GM21619 (cell line): ENCODE results near the gene GALP.
"Not testable (repeated sequence)": the region's sequence is repeated elsewhere in the genome, so short reads cannot be mapped to it uniquely, and the experiment has no call there.

Experiments used
- ATAC-seq: cut with Tn5 transposase; IDR thresholded peaks from one replicate; pipeline ENCODE4 v1.9.1; 2021; ENCODE audit not compliant: unreplicated experiment

The GALP gene

DNA sequence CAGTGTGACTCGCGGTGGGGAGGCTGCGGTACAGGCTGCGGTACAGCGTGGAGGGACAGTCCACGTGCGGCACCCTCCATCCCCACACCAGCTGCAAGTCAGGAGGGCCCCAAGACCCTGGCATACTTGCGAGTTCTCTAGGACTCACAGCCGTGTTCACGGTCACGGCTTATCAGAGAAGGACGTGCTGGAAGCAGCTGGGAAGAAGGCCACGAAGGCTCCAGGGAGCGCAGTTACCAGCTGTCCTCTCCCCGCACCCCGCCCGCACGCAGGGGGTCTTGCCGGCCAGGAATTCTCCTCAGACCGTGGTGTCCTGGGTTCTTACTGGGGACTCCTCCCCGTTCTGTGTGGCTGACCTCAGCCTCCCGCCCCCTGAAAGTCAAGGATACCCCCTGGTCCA, 28.5 kb upstream of the GALP start:
- no peak for ATAC-seq

DNA sequence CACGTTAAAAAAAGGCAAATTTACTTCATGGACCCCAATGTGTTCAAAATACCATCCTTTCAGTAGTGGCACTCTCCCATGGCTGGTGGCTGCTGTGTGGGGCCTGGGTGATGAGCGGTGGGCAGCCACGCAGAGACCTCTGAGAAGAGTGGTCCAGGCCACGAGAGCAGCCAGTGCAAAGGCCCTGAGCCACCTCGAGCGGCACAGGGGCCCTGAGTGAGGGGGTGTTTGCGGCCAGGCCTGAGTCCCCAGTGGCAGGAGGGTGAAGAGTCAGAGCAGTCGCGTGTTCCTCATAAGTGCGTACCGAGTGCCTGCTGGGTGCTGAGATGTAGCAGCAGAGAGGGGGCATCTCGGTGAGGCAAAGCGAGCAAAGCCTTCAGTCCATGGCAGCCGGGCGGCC, 27.7 kb upstream of the GALP start:
- no peak for ATAC-seq

DNA sequence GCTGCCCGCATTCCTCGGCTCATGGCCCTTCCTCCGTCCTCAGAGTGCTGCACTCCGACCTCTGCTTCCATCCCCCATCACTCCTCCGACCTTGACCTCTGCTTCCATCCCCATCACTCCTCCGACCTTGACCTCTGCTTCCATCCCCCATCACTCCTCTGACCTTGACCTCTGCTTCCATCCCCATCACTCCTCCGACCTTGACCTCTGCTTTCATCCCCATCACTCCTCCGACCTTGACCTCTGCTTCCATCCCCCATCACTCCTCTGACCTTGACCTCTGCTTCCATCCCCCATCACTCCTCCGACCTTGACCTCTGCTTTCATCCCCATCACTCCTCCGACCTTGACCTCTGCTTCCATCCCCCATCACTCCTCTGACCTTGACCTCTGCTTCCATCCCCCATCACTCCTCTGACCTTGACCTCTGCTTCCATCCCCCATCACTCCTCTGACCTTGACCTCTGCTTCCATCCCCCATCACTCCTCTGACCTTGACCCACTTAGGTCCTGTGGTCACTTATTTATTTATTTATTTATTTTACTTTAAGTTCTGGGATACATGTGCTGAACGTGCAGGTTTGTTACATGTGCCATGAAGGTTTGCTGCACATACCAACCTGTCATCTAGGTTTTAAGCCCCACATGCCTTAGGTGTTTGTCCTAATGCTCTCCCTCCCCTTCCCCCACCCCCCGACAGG, 26.7 kb upstream of the GALP start:
- ATAC-seq: not testable (repeated sequence)

DNA sequence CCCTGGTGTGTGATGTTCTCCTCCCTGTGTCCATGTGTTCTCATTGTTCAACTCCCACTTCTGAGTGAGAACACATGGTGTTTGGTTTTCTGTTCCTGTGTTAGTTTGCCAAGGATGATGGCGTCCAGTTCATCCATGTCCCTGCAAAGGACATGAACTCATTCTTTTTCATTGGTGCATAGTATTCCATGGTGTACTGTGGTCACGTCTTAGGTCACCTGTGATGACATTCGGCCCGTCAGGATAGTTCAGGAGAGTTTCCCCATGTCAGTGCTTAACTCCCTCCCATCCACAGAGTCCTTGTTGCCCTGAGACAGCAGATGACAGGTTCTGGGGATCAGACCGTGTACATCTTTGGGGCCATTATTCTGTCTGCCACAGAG, 26.2 kb upstream of the GALP start:
- ATAC-seq: no peak

DNA sequence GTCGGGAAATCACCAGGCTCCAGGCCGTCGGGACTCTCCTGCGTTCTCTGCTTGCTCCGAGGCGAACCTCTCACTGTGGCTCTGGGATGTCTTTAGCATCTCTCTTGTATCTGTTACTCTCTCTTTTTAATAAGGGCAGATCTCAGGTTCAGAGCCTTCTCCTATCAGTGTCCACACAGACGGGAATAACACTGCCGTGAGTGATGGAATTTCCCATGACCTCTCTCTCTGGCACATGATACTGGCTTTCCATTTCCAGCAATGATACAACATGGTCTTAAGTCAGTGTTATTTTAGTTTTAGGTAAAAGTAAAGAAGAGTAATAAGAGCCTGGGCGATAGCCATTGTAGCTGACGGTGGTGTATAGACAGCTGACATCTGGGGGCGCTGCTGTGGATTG, 25.4 kb upstream of the GALP start:
- no peak for ATAC-seq

DNA sequence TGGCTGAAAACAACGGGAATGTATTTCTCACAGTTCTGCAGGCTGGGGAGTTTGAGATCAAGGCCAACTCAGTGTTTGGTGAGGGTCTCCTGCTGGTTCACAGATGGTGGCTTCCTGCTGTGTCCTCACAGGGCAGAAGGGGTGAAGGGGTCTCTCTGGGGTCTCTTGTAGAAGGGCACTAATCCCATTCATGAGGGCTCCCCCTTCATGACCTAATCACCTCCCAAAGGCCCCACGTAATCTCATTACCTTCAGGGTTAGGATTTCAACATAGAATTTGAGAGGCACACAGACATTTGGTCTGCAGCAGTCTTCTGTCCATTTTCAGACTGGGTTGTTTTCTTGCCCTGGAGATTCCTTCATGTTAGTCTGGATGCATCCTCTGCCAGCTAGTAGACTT, 23.2 kb upstream of the GALP start:
- no peak for ATAC-seq

DNA sequence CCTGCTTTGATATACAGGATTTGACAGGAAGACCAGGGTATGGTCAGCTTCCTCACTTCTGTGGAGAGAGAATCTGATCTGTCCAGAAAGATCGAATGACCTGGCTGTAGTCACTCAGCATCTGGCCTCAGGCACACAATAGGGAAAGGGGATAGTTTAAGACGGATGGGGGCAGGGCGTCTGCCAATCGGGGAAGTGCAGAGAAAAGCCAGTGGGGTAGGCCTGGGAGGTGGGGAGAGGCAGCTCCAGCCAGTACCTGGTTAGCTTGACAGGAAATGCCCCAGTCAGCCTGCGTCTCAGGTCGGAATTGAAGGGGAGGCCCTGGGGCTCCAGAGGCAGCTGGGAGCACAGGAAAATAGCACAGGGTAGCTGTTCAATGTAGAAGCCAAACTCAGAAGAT, 22.3 kb upstream of the GALP start:
- no peak for ATAC-seq

DNA sequence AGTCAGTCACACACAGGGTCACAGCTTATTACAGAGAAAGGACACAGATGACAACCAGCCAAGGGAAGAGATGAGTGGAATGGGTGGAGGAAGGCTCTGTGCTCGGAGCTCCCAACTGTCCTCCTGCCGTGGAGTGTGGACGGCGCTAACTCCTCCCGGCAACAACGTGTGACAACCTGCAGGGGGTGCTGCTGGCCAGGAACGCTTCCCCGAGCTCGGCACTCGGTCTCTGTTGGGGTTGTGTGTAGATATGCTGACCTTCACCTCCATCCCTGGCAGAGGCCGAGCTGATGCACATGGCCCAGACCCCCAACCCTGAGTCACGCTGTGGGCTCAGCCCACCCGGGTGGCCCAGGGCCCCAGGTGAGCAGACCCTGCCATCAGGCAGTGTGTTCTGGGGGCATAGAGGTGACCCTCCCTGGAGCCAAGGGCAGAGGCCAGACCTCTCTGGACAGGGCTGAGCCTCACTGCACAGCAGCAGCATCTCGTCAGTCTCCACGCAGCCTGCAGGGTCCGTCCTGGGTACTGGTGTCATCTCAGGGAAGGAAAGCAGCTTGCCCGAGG, 20.6 kb upstream of the GALP start:
- ATAC-seq: no peak

DNA sequence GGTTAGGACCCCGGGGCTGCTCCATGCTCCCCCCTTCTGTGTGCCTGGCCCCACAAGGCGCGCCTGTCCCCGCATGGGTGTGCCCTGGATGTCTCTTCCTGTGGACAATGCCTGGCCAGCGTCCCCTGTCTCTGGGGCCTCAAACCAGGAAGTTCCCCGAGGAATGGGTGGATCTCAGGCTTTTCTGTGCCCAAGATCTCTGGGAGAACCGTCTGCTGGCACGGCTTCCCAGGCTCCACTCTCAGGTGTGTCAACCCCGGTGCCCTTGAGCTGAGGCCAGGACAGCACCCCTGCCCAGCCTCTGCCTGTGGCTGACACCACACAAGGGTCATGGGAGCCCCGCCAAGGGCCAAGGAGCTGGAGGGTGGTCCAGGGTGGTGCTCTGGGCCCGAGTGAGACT, 19.0 kb upstream of the GALP start:
- no peak for ATAC-seq

DNA sequence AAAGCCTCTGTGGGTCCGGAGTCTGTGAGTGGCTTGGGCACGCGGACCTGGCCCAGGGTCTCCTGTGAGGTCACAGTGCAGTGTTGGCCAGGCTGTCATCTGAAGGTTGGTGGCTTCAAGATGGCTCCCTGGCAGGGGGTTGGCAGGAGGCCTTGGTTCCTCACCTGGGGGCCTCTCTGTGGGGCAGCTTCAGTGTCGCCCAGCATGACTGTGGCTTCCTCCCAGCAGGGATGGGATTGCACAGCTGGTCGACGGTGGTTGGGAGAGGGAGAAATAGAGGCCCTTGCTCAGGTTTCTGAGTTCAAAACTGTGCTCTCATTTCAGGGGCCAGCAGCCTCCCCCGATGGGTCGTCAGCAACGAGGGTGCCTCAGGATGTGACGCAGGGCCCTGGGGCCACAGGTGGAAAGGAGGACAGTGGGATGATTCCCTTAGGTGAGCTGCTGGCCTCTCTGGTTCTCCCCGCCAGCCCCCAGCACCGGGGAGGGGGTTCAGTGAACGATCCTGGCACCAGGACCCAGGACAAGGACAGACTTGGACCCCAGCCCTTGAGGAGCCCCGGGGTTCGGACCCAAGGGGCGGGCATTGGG, 17.5 kb upstream of the GALP start:
- ATAC-seq: no peak

DNA sequence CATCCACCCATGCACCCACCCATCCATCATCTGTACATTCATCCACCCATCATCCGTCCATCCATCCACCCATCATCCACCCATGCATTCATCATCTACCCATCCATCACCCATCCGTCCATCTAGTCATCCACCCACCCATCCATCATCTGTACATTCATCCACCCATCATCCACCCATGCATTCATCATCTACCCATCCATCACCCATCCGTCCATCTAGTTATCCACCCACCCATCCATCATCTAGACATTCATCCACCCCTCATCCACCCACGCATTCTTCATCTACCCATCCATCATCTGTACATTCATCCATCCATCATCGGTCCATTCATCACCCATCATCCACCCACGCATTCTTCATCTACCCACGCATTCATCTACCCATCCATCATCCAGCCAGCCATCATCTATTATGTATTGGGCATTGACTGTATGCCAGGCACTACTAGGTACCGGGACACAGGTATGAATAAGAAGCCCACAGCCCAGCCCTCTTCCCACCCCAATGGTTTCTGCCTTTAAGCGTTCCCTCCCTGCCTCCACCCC, 16.7 kb upstream of the GALP start:
- no peak for ATAC-seq

DNA sequence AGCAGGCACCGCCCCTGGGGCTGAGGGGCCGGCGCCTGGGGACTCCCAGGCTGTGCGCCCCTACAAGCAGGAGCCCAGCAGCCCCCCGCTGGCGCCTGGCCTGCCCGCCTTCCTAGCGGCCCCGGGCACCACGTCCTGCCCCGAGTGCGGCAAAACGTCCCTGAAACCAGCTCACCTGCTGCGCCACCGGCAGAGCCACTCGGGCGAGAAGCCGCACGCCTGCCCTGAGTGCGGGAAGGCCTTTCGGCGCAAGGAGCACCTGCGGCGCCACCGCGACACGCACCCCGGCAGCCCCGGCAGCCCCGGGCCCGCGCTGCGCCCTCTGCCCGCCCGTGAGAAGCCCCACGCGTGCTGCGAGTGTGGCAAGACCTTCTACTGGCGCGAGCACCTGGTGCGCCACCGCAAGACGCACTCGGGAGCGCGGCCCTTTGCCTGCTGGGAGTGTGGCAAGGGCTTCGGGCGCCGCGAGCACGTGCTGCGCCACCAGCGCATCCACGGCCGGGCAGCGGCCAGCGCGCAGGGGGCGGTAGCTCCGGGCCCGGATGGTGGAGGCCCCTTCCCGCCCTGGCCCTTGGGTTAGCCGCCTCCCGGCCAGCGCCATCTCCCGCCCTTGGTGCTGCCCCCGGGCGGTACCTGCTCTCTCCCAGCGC, 16.1 kb upstream of the GALP start:
- no peak for ATAC-seq

DNA sequence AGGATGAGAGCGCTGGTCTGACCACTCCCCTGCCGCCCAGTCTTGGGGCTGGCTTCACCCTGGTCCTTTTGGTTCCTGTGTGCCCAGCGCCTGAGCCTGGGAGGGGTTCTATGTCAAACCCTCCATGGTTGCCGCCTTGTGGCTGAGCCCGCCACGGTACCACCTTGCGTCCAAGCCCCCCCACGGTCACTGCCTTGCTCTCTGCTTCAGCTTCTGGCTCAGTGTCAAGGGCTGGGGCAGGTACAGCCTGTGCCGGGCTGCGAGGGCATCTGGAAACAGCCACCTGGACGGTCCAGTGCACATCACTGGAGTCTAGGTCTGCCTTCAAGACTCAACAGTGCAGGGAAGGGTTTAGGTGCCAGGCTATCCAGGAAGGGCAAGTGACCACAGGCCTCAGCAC, 14.3 kb upstream of the GALP start:
- no peak for ATAC-seq

DNA sequence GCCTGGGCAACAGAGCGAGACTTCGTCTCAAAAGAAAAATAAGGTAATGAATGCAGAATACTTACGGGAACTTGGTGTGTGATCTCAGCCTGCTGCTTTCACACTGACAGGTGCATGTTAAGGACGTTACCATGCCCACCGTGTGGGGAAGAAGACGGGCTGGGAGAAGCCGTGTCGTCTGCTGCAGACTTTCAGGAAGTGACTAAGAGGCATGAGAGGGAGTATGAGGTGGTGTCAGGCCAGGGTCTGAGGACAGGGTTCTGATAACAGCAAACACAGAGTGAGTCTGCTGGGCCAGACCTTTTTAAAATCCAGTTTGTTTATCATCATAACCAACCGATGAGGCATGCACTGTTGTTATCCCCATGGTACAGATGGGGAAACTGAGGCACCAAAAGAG, 13.6 kb upstream of the GALP start:
- no peak for ATAC-seq

DNA sequence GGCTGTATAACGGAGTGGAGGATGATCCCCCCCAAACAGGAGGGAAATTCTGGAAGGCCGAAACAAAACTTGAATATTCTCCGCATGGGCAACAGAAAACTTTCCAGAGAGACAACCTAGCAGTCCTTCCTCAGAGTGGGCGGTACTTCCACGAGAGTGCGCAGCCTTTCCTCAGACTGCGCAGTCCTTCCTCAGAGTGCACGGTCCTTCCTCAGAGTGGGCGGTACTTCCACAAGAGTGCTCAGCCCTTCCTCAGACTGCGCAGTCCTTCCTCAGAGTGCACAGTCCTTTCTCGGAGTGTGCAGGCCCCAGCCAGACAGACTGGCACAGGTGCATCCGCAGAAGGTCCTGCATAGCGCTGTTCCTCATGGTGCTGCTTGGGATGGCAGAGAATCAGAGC, 12.7 kb upstream of the GALP start:
- ATAC-seq: no peak

DNA sequence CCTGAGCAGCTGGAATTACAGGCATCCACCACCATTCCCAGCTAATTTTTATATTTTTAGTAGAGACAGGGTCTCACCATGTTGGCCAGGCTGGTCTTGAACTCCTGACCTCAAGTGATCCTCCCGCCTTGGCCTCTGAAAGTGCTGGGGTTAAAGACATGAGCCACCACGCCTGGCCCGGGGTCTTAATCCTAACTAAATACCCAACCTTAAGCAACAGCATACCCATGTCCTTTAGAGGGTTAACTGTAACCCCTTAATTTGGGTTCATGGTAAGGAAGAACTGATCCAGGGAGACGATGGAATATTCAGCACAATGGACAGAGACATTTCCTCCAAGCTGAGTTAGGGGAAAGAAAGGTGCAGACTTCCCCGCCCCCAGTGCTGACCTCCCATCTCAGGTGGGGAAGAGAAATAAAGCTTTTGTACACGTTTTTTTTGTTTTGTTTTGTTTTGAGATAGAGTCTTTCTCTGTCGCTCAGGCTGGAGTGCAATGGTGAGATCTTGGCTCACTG, 8.7 kb upstream of the GALP start:
- no peak for ATAC-seq

DNA sequence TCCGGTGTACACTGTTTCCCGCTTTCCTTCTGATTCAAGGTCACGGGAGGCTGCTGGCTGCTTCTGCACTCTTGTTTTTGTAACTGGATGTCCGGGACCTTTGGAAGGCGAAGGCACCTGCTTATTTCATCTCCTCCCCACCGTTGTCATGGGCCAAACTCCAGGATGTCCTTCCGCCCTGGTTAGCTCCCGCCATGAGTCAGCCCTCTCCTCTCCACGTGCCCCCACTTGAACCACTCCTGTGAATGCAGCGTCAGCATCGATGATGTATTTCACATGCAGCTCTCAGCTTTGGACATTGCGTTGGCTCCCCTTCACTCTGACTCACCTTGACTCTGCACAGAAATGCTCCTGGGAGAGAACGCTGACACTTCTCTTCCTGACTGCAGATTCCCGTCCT, 5.5 kb upstream of the GALP start:
- ATAC-seq: no peak

DNA sequence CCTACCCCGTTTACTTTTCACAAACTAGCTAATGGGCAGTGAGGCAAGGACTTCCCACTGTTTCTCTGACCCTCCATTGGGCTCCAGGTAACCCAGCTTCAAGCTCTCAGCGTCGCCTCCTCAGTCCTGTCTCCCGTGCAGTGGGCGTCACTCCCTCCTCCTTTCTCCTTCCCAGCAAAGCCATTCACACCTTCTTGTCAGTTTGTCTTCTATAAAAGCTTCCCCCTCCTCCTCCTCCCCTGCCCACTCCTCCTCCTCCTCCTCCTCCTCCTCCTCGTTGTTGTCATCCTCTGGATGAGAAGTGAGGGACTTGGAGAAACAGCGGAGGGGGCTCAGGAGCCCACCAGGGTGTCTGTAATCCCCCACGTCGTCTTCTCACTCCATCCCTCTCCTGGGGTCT, 1.7 kb upstream of the GALP start:
- no peak for ATAC-seq

DNA sequence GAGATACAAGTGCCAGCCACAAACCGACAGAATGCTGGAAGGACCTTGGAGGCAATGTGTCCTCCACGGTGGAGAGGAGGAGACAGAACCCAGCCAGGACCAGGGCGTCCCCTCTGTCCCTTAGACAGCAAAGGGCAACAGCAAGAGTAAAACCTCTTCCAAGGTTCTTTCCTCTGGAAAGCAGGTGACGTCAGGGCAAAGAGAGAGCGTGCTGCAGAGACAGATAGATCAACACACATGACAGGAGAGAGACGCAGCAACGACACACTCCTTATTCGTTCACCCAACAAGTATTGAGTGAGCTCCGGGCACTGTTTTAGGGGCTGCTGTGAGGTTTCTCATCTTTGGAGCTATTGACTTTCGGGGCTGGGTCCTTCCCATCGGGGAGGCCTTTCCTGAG, 1.3 kb upstream of the GALP start:
- no peak for ATAC-seq

DNA sequence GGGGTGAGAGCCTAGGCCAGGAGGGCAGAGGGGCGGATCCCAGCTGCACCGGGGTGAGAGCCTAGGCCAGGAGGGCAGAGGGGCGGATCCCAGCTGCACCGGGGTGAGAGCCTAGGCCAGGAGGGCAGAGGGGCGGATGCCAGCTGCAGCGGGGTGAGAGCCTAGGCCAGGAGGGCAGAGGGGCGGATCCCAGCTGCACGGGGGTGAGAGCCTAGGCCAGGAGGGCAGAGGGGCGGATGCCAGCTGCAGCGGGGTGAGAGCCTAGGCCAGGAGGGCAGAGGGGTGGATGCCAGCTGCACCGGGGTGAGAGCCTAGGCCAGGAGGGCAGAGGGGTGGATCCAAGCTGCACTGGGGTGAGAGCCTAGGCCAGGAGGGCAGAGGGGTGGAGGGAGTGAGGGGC, 502 bp downstream of the GALP start:
- ATAC-seq: not testable (repeated sequence)

DNA sequence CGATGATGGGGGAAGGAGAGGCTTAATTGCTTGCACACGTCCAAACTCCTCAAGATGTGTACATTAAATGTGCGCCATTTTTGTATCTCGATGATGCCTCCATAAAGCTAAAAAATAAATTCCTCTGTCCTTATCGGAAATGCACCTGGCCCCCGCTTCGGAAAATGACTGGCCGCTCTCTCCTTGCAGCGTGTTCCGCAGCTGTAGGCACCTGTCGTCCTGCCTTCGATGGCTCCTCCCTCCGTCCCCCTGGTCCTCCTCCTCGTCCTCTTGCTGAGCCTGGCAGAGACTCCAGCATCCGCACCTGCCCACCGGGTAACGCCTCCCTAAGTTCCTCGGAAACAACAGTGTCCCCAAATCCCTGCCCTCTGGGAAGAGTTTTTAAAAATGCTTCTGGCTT, 1.1 kb downstream of the GALP start:
- no peak for ATAC-seq
